HG03469 (cell line): ENCODE results near the gene GALNT6.

ENCODE experiments used
- ATAC-seq: cut with Tn5 transposase; IDR thresholded peaks from one replicate; pipeline ENCODE4 v1.9.1; 2021; ENCODE audit warnings: mild to moderate bottlenecking, moderate library complexity, moderate number of reproducible peaks; ENCODE audit not compliant: unreplicated experiment

Gene GALNT6, protein sequence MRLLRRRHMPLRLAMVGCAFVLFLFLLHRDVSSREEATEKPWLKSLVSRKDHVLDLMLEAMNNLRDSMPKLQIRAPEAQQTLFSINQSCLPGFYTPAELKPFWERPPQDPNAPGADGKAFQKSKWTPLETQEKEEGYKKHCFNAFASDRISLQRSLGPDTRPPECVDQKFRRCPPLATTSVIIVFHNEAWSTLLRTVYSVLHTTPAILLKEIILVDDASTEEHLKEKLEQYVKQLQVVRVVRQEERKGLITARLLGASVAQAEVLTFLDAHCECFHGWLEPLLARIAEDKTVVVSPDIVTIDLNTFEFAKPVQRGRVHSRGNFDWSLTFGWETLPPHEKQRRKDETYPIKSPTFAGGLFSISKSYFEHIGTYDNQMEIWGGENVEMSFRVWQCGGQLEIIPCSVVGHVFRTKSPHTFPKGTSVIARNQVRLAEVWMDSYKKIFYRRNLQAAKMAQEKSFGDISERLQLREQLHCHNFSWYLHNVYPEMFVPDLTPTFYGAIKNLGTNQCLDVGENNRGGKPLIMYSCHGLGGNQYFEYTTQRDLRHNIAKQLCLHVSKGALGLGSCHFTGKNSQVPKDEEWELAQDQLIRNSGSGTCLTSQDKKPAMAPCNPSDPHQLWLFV

GRCh38 chr12:51391283-51392123, at the start of gene GALNT6:
TSS of gene GALNT6 (minus strand) at chr12:51391406. CDS start at chr12:51379781, 11,625 bp downstream.
- no peak for ATAC-seq

DNA sequence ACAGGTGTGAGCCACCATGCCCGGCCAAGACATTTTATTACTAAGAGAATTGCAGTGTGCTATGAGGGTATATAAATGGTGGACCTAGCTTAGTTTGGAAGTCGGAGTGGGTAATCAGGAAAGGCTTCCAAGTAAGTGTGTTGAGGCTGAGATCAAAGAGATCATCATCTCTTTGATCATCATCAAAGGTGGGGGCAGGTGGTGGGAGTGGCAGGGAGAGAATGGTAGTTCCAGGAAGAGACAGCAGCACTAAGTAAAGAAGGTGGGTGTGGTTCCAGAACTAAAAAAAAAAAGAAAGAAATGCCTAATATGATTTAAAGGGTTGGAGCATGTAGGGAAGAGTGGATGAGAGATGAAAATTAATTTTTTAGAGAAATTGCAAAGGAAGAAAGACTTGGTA, 48.1 kb upstream of the GALNT6 start:
- no peak for ATAC-seq

DNA sequence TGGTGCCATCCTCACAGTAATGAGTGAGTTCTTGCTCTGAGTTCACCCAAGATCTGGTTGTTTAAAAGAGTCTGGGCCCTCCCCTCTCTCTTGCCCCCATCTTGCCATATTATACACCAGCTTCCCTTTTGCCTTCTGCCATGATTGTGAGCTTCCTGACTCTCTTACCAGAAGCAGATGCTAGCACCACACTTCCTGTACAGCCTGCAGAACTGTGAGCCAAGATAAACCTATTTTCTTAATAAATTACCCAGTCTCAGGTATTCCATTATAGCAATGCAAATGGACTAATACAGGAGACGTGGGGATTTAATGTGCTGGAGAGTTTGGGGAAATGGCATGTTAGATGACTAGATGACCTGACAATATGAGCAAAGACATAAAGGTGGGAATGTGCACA, 46.2 kb upstream of the GALNT6 start:
- no peak for ATAC-seq

- no peak for ATAC-seq
Observed at GRCh38 chr12:51434305-51434704, 43.1 kb upstream of the GALNT6 start.

DNA sequence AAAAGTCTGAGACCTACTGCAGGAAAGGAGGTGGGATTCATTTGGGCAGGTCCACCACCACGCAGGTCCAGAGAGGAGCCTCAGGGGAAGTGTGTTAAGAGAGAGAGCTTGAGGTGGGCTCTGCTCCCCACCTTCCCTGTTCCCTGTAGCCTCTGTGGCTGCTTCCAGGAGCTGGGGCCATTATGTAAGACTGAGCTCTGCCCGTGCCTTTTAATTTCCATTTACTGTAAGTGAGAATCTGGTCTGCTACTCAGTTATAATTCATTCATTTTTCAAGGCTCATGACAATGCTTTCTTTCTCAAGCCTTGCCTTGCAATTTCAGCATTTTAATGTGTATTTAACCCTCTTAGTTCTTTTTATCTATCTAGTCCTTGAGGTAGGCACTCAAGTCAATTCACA, 41.7 kb upstream of the GALNT6 start:
- no peak for ATAC-seq

DNA sequence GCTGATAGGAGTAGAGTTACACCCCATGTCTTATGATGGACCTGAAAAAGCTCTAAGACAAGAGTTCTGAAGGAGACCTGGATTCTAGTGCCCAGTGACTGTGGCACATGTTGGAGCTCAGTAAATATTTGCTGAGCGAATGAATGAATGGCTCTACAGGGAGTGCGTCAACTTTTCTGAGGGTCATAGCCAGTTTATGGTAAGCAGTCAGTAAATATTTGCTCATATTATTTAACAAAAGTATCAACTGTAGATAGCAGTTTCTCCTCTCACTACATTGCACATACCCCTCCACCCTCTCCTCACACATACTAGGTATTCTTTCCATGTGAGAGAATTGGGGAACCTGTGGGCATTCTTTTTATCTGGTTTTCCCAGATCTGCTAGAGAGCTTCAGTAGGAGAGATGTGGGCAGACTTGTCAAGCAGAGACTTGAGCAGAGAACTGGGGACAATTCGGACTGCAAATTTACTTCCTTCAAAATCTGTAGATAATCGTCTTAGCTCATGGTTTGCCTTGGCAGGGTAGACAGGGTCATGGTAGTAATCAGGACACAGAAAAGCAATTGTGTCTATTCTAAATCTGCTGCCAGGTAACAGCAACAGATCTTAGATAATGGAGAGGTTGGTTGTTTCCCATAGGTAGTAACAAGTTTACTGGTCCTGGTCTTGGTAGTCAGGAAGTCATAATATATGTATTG, 39.1 kb upstream of the GALNT6 start:
- ATAC-seq: no peak

GRCh38 chr12:51429700-51430099, 38.5 kb upstream of the GALNT6 start:
- no peak for ATAC-seq

GRCh38 chr12:51428256-51428655, 37.0 kb upstream of the GALNT6 start:
- ATAC-seq: no peak

DNA sequence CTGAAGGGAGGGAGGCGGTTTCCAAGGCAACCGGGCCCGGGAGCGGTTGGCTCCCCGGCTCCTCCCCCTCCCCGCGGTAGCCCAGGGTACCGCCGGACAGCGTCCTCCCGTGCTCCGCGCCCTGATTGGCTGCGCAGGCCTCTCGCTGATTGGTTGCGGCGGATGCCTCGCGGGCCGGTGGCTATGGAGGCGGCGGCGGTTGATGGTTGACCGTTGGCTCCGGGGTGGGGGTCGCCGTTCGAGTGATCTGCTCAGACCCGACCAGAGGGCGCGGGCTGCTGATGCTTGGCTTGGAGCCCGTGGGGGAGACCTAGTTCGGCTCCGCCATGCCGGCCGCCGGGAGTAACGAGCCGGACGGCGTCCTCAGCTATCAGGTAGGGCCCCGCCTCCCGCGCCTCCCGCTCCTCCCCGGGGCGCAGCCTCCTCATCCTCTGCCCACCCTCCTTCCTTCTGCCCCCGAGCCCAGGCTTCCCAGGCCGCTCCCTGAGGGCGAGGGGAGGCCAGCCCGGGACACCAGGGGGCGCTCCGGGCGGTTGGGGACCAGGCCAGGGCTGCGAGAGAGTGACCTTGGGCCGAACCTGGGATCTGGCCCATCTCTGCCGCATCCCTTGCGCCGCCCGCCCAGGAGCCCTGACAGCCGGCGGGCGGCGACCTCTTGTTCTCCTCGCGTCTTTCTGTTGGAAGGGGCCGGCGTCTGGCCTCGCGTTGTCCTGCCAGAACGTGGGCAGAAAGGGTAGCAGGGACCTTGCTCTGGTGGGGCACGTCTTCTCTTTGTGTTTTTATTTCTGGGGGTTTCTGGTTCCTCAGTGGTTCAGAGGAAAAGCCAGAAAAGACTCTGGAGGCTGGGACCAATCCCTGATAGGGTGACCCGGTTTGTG, 33.7 kb upstream of the GALNT6 start, which contains the start of gene SLC4A8:
SLC4A8 (plus strand) TSS at position 170 of the 878 bp plus-strand sequence; CDS start at position 327, 157 bp downstream.
- peak; percentile 70 for ATAC-seq

- no peak for ATAC-seq
Observed at GRCh38 chr12:51424094-51424661, 33.0 kb upstream of the GALNT6 start.

DNA sequence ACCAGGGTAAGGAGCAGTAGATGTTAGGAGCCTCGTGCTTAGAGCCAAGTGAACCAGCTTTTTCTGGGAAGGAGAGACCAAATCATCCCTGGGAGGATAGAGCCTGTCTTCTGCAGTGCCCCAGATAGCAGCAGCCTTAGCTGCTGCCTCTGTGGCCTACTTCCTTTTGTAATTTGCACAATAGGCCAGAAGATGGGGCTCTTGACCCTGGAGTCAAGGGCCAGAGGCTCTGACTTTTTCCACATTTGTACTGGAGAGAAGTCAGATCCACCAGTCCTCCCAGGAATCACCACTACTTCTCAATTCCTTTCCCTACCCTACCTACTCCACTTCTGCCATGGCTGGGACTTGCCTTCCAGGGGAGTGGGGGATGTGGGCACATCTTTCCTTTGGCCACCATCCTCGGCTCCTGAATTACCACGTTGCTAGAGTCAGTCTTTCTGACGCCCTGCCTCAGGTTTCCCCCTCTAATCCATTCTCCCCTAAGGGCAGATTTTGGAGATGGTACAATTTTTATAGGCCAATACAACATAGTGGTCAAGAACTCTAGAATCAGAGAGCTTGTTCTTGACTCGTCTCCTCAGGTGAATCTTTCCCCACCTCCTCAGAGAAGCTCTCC, 30.2 kb upstream of the GALNT6 start:
- ATAC-seq: no peak

GRCh38 chr12:51419425-51420193, 28.4 kb upstream of the GALNT6 start:
- no peak for ATAC-seq

- no peak for ATAC-seq
Observed at GRCh38 chr12:51417826-51418225, 26.6 kb upstream of the GALNT6 start.

DNA sequence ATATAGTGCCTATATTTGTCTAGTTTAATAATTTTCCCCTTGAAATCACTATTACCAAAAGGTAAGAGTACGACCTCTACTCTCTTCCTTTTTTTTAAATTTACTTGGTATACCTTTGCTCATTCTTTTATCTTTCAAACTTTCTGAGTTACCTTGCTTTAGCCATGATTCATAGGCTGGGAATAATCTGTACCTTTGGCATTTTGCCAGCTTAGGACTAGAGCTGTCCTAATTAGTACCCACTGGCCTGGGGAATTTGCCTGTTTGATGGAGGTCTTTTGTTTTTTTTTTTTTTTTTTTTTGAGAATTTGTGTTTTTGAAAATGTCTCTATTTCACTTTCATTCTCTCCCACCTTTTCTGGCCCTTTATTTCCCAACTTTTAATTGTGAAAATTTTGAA, 24.7 kb upstream of the GALNT6 start:
- no peak for ATAC-seq

GRCh38 chr12:51413791-51414190, 22.6 kb upstream of the GALNT6 start:
- no peak for ATAC-seq

- no peak for ATAC-seq
Observed at GRCh38 chr12:51413149-51413548, 21.9 kb upstream of the GALNT6 start.

DNA sequence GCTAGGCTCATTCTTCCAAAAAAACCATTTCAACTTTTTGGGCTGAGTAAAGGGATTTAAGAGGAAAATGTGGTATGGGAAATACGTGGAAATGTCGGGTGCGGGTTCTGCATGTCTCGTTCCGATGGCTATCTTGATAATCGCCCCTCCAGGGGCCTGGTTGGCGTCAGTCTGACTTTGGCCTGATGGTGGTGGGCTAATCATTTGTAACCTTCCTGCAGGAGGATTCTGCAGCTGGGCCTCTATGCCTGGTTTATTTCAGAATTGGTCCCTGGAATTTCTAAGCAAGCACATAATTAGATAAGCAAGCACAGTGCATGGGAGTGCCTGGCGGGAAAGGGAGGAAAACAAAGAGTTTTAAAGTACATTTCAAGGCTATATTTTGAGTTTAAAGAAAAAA, 18.6 kb upstream of the GALNT6 start:
- no peak for ATAC-seq

GRCh38 chr12:51407604-51408003, 16.4 kb upstream of the GALNT6 start:
- ATAC-seq: no peak
